Ectodermal cell (in vitro differentiated cells): ENCODE results near the gene TIAM2.
"Not testable (repeated sequence)": the region's sequence is repeated elsewhere in the genome, so short reads cannot be mapped to it uniquely, and the experiment has no call there.

Experiments used
- H3K27ac ChIP-seq: 2 replicates; pipeline ENCODE4 v1.7.0; 2013; ENCODE audit warnings: mild to moderate bottlenecking, low read depth, low read length; ENCODE audit not compliant: insufficient read depth, poor library complexity, severe bottlenecking
- H3K27me3 ChIP-seq: 2 replicates; pipeline ENCODE4 v1.7.0; 2013; ENCODE audit warnings: mild to moderate bottlenecking, low read length; ENCODE audit not compliant: insufficient read depth, control insufficient read depth, poor library complexity, severe bottlenecking
- H3K36me3 ChIP-seq: one replicate; pipeline ENCODE4 v1.7.0; 2013; ENCODE audit warnings: low read length; ENCODE audit not compliant: control insufficient read depth, insufficient read depth
- H3K4me1 ChIP-seq: one replicate; pipeline ENCODE4 v1.7.0; 2013; ENCODE audit warnings: low read length; ENCODE audit not compliant: control insufficient read depth, insufficient read depth
- H3K4me3 ChIP-seq: 2 replicates; pipeline ENCODE4 v1.7.0; 2013; ENCODE audit warnings: low read depth, low read length, control low read depth; ENCODE audit not compliant: insufficient read depth
- H3K9me3 ChIP-seq: 2 replicates; pipeline ENCODE4 v1.7.0; 2013; ENCODE audit warnings: mild to moderate bottlenecking, low read length, moderate library complexity; ENCODE audit not compliant: control insufficient read depth
- WGBS, 2 experiments: methylation state at CpG; one replicate each; pipeline ENCODE4 v1.1.7; 2013; ENCODE audit warnings: missing lambda C conversion rate in 2 of 2; 5-methylcytosine and 5-hydroxymethylcytosine counted together

TIAM2 gene

GRCh38 chr6:155110721-155111120 is 115.6 kb downstream of the TIAM2 start:
- no peaks in the 10 kb centered on the region for H3K9me3 ChIP-seq
- H3K4me3 ChIP-seq: no peak overlapping the region
- no peaks in the 10 kb centered on the region for H3K27me3 ChIP-seq
- H3K36me3 ChIP-seq: no peaks in the 10 kb centered on the region
- 61 to 74% methylated on average over 2 of the region's 2 CpGs for WGBS, 2 experiments
- peaks cover 12% of the 10 kb centered on the region for H3K4me1 ChIP-seq
- no peak overlapping the region for H3K27ac ChIP-seq

- Histone ChIP-seq H3K27me3 (no peaks in the 10 kb centered on the region), H3K9me3 (no peaks in the 10 kb centered on the region), H3K4me3 (no peak overlapping the region), H3K36me3 (no peaks in the 10 kb centered on the region), H3K4me1 (peaks cover 15% of the 10 kb centered on the region), H3K27ac (no peak overlapping the region)
- 61 to 66% methylated on average over 7 of the region's 7 CpGs for WGBS, 2 experiments
Observed at GRCh38 chr6:155112757-155113156, 117.6 kb downstream of the TIAM2 start.

GRCh38 chr6:155115893-155116570 is 120.9 kb downstream of the TIAM2 start:
- WGBS, 2 experiments: 90 to 91% methylated on average over 3 of the region's 4 CpGs
- Histone ChIP-seq H3K4me1 (peaks cover 20% of the 10 kb centered on the region), H3K9me3 (no peaks in the 10 kb centered on the region), H3K27ac (no peak overlapping the region), H3K36me3 (no peaks in the 10 kb centered on the region), H3K27me3 (no peaks in the 10 kb centered on the region), H3K4me3 (no peak overlapping the region)

- H3K36me3 ChIP-seq: no peaks in the 10 kb centered on the region
- 88 to 91% methylated on average over 5 of the region's 5 CpGs for WGBS, 2 experiments
- no peaks in the 10 kb centered on the region for H3K9me3 ChIP-seq
- H3K4me3 ChIP-seq: no peak overlapping the region
- no peak overlapping the region for H3K27ac ChIP-seq
- H3K4me1 ChIP-seq: peaks cover 25% of the 10 kb centered on the region
- H3K27me3 ChIP-seq: no peaks in the 10 kb centered on the region
Observed at GRCh38 chr6:155116571-155116910, 121.4 kb downstream of the TIAM2 start.

- no peaks in the 10 kb centered on the region for H3K27me3 ChIP-seq
- no peak overlapping the region for H3K27ac ChIP-seq
- peaks cover 32% of the 10 kb centered on the region for H3K4me1 ChIP-seq
- H3K4me3 ChIP-seq: no peak overlapping the region
- no peaks in the 10 kb centered on the region for H3K36me3 ChIP-seq
- H3K9me3 ChIP-seq: no peaks in the 10 kb centered on the region
- 90 to 95% methylated on average over 13 of the region's 13 CpGs for WGBS, 2 experiments
Observed at GRCh38 chr6:155117256-155117655, 122.1 kb downstream of the TIAM2 start.

- peaks cover 32% of the 10 kb centered on the region for H3K4me1 ChIP-seq
- no peak overlapping the region for H3K27ac ChIP-seq
- H3K27me3 ChIP-seq: no peaks in the 10 kb centered on the region
- no peak overlapping the region for H3K4me3 ChIP-seq
- H3K36me3 ChIP-seq: no peaks in the 10 kb centered on the region
- H3K9me3 ChIP-seq: no peaks in the 10 kb centered on the region
- WGBS, 2 experiments: 92 to 95% methylated on average over 3 to 5 of the region's 5 CpGs
Observed at GRCh38 chr6:155117785-155118184, 122.7 kb downstream of the TIAM2 start.

GRCh38 chr6:155119201-155119600 is 124.1 kb downstream of the TIAM2 start:
- H3K9me3 ChIP-seq, H3K36me3 ChIP-seq, H3K4me3 ChIP-seq, H3K27me3 ChIP-seq: not testable (repeated sequence)
- WGBS, 2 experiments: 88 to 90% methylated on average over 5 of the region's 5 CpGs
- H3K4me1 ChIP-seq: peaks cover 40% of the 10 kb centered on the region
- H3K27ac ChIP-seq: peak overlapping the region; percentile 86

GRCh38 chr6:155120034-155120433 is 124.9 kb downstream of the TIAM2 start:
- Histone ChIP-seq H3K9me3 (no peaks in the 10 kb centered on the region), H3K36me3 (no peaks in the 10 kb centered on the region), H3K4me3 (no peak overlapping the region), H3K4me1 (peaks cover 40% of the 10 kb centered on the region), H3K27me3 (no peaks in the 10 kb centered on the region), H3K27ac (peak overlapping the region; percentile 86)
- WGBS, 2 experiments: 0 to 1% methylated on average over 6 of the region's 6 CpGs

GRCh38 chr6:155121294-155121693 is 126.2 kb downstream of the TIAM2 start:
- peak overlapping the region; percentile 71 for H3K27ac ChIP-seq
- H3K36me3 ChIP-seq: no peaks in the 10 kb centered on the region
- 34 to 37% methylated on average over 4 of the region's 4 CpGs for WGBS, 2 experiments
- peaks cover 39% of the 10 kb centered on the region for H3K4me1 ChIP-seq
- H3K27me3 ChIP-seq: no peaks in the 10 kb centered on the region
- no peaks in the 10 kb centered on the region for H3K9me3 ChIP-seq
- H3K4me3 ChIP-seq: peak overlapping the region; percentile 10

GRCh38 chr6:155121699-155122098 is 126.6 kb downstream of the TIAM2 start:
- H3K9me3 ChIP-seq: no peaks in the 10 kb centered on the region
- H3K4me3 ChIP-seq: peak overlapping the region; percentile 24
- peak overlapping the region; percentile 71 for H3K27ac ChIP-seq
- H3K4me1 ChIP-seq: peaks cover 35% of the 10 kb centered on the region
- H3K36me3 ChIP-seq: no peaks in the 10 kb centered on the region
- H3K27me3 ChIP-seq: no peaks in the 10 kb centered on the region
- WGBS, 2 experiments: 13 to 15% methylated on average over 11 of the region's 11 CpGs
